OCI-LY3 (cell line): ENCODE measurements around the gene DHX35.

ENCODE experiments used
- H2AFZ ChIP-seq: fragments of 200-600, 300-600 bp; shearing (Covaris generic); 2 replicates; pipeline ENCODE4 v1.6.0; 2014; ENCODE audit warnings: antibody characterized with exemption, low read depth, low read length
- H3K27ac ChIP-seq: fragments of 200-600, 300-600 bp; sonication (generic); 2 replicates; pipeline ENCODE4 v1.5.1; 2014; ENCODE audit warnings: mild to moderate bottlenecking, low read length, moderate library complexity, mixed read lengths
- H3K27me3 ChIP-seq: fragments of 200-600, 300-600 bp; sonication (generic); 2 replicates; pipeline ENCODE4 v1.6.1; 2014; ENCODE audit warnings: low read depth, low read length, mixed read lengths
- H3K36me3 ChIP-seq: fragments of 200-600, 300-600 bp; sonication (generic); replicated peaks from 2 replicates; pipeline ENCODE3; 2014; ENCODE audit warnings: low read depth, low read length, mixed read lengths
- H3K4me1 ChIP-seq: fragments of 300-600, 200-600 bp; sonication (generic); 2 replicates; pipeline ENCODE4 v1.6.1; 2014; ENCODE audit warnings: low read length, mixed read lengths
- H3K4me2 ChIP-seq: fragments of 200-600, 300-600 bp; sonication (generic); 2 replicates; pipeline ENCODE4 v1.6.1; 2014; ENCODE audit warnings: low read length, mixed read lengths
- H3K4me3 ChIP-seq: fragments of 300-600, 200-600 bp; sonication (generic); 2 replicates; pipeline ENCODE4 v1.5.1; 2014; ENCODE audit warnings: antibody characterized with exemption, mild to moderate bottlenecking, low read length, moderate library complexity
- H3K79me2 ChIP-seq: fragments of 300-600, 200-600 bp; shearing (Covaris generic); 2 replicates; pipeline ENCODE4 v1.6.1; 2014; ENCODE audit warnings: mild to moderate bottlenecking, low read length, mixed read lengths
- H3K9ac ChIP-seq: fragments of 300-600, 200-600 bp; shearing (Covaris generic); 2 replicates; pipeline ENCODE4 v1.6.0; 2014; ENCODE audit warnings: mild to moderate bottlenecking, low read length, moderate library complexity
- H3K9me3 ChIP-seq: fragments of 200-600, 300-600 bp; shearing (Covaris generic); 2 replicates; pipeline ENCODE4 v1.6.1; 2014; ENCODE audit warnings: low read length, mixed read lengths; ENCODE audit not compliant: insufficient read depth
- H4K20me1 ChIP-seq: fragments of 200-600, 300-600 bp; sonication (generic); 2 replicates; pipeline ENCODE4 v1.6.1; 2016; ENCODE audit warnings: low read length, mixed read lengths; ENCODE audit not compliant: insufficient read depth
- CTCF ChIP-seq: fragments of 200-600, 300-600 bp; sonication (generic); IDR thresholded peaks from 2 replicates; pipeline ENCODE4 v1.5.1; 2014; ENCODE audit warnings: antibody characterized with exemption, low read length, low read depth
- EZH2phosphoT487 ChIP-seq: fragments of 200-600 bp; shearing (Covaris generic); IDR thresholded peaks from 2 replicates; pipeline ENCODE4 v1.6.1; 2018; ENCODE audit warnings: antibody characterized with exemption, mixed run types, low read depth

Gene DHX35

GRCh38 chr20:38935967-38936407 is 26.2 kb upstream of the DHX35 start:
- Histone ChIP-seq H3K9me3 (no peaks in the 10 kb centered on the region), H3K9ac (no peak overlapping the region), H3K4me3 (no peak overlapping the region), H3K4me2 (no peak overlapping the region), H3K27me3 (no peaks in the 10 kb centered on the region), H3K36me3 (peaks cover 66% of the 10 kb centered on the region), H3K27ac (no peak overlapping the region; the same call in 1 of the 2 replicates), H4K20me1 (peaks cover 96% of the 10 kb centered on the region), H3K79me2 (peaks cover 100% of the 10 kb centered on the region), H2AFZ (no peak overlapping the region), H3K4me1 (peaks cover 38% of the 10 kb centered on the region)
- TF ChIP-seq CTCF = no peak
- no peak for TF ChIP-seq EZH2phosphoT487

GRCh38 chr20:38937000-38937399 is 25.1 kb upstream of the DHX35 start:
- Histone ChIP-seq H3K27me3 (no peaks in the 10 kb centered on the region), H3K9ac (no peak overlapping the region), H3K79me2 (peaks cover 100% of the 10 kb centered on the region), H3K4me1 (peaks cover 27% of the 10 kb centered on the region), H4K20me1 (peaks cover 93% of the 10 kb centered on the region), H3K4me2 (no peak overlapping the region), H2AFZ (no peak overlapping the region), H3K9me3 (no peaks in the 10 kb centered on the region), H3K27ac (no peak overlapping the region), H3K36me3 (peaks cover 72% of the 10 kb centered on the region), H3K4me3 (no peak overlapping the region)
- TF ChIP-seq CTCF = no peak
- no peak for TF ChIP-seq EZH2phosphoT487

GRCh38 chr20:38937978-38938473 is 24.1 kb upstream of the DHX35 start:
- H3K9ac ChIP-seq = no peak overlapping the region
- no peak overlapping the region for H3K27ac ChIP-seq
- H3K4me1 ChIP-seq = peaks cover 17% of the 10 kb centered on the region
- TF ChIP-seq EZH2phosphoT487 = no peak
- TF ChIP-seq CTCF = no peak
- no peak overlapping the region for H2AFZ ChIP-seq
- no peaks in the 10 kb centered on the region for H3K27me3 ChIP-seq
- peaks cover 83% of the 10 kb centered on the region for H4K20me1 ChIP-seq
- H3K36me3 ChIP-seq = peaks cover 80% of the 10 kb centered on the region
- H3K9me3 ChIP-seq = no peaks in the 10 kb centered on the region
- H3K4me2 ChIP-seq = no peak overlapping the region
- H3K79me2 ChIP-seq = peaks cover 100% of the 10 kb centered on the region
- H3K4me3 ChIP-seq = no peak overlapping the region

GRCh38 chr20:38939686-38940085 is 22.5 kb upstream of the DHX35 start:
- Histone ChIP-seq H3K27me3 (no peaks in the 10 kb centered on the region), H3K36me3 (peaks cover 82% of the 10 kb centered on the region), H3K9me3 (no peaks in the 10 kb centered on the region)

More at GRCh38 chr20:38939686-38940085, 22.5 kb upstream of the DHX35 start:
- peaks cover 97% of the 10 kb centered on the region for H3K79me2 ChIP-seq
- peaks cover 13% of the 10 kb centered on the region for H3K4me1 ChIP-seq
- no peak overlapping the region for H3K9ac ChIP-seq
- no peak overlapping the region for H2AFZ ChIP-seq
- TF ChIP-seq EZH2phosphoT487 (no peak), CTCF (no peak)
- no peak overlapping the region for H3K4me3 ChIP-seq
- H3K27ac ChIP-seq = no peak overlapping the region
- no peak overlapping the region for H3K4me2 ChIP-seq
- peaks cover 74% of the 10 kb centered on the region for H4K20me1 ChIP-seq
